GM23338 (cell line): ENCODE results near the gene MYH15. TPM values are rescaled to one million over a fixed set of nuclear protein-coding genes. Genes with fewer than 3 reads are reported as not detected.

Source experiments
- ATAC-seq: fragments of 200-7000 bp; cut with Tn5 transposase; 3 replicates; pipeline ENCODE4 v1.9.1; 2020
- DNase-seq: peaks from one replicate; pipeline ENCODE4 v3.0.0-alpha.2; 2015; ENCODE audit warnings: low spot score
- H2AFZ ChIP-seq: fragments of 200-600 bp; sonication (generic); 2 replicates; pipeline ENCODE4 v1.8.0; 2016; ENCODE audit warnings: antibody characterized with exemption, mild to moderate bottlenecking, moderate library complexity
- H3F3A ChIP-seq: fragments of 200-600 bp; sonication (generic); replicated peaks from 2 replicates; pipeline ENCODE4 v1.8.0; 2017; ENCODE audit warnings: antibody characterized with exemption, mixed run types, low read depth
- H3K27ac ChIP-seq: fragments of 200-600 bp; sonication (generic); 2 replicates; pipeline ENCODE4 v1.6.1; 2016; ENCODE audit warnings: low read depth
- H3K27me3 ChIP-seq: fragments of 200-600 bp; sonication (generic); 2 replicates; pipeline ENCODE4 v1.8.0; 2016; ENCODE audit warnings: mild to moderate bottlenecking, mixed run types, moderate library complexity; ENCODE audit not compliant: insufficient read depth
- H3K36me3 ChIP-seq: fragments of 200-600 bp; sonication (generic); 2 replicates; pipeline ENCODE4 v1.8.0; 2016; ENCODE audit warnings: mild to moderate bottlenecking; ENCODE audit not compliant: insufficient read depth
- H3K4me1 ChIP-seq: fragments of 200-600 bp; sonication (generic); 2 replicates; pipeline ENCODE4 v1.8.0; 2016; ENCODE audit warnings: mild to moderate bottlenecking, moderate library complexity; ENCODE audit not compliant: insufficient read depth
- H3K4me2 ChIP-seq: fragments of 200-600 bp; sonication (generic); 2 replicates; pipeline ENCODE4 v1.7.1; 2017; ENCODE audit warnings: mixed run types
- H3K4me3 ChIP-seq: fragments of 200-600 bp; sonication (generic); 2 replicates; pipeline ENCODE4 v1.6.1; 2016; ENCODE audit warnings: mixed run types
- H3K79me2 ChIP-seq: fragments of 200-600 bp; sonication (generic); replicated peaks from 2 replicates; pipeline ENCODE4 v1.8.0; 2017; ENCODE audit warnings: mild to moderate bottlenecking; ENCODE audit not compliant: insufficient read depth
- H3K9me2 ChIP-seq: fragments of 200-600 bp; sonication (generic); 2 replicates; pipeline ENCODE4 v1.8.0; 2017; ENCODE audit not compliant: insufficient read depth
- H4K20me1 ChIP-seq: fragments of 200-600 bp; sonication (generic); replicated peaks from 2 replicates; pipeline ENCODE4 v1.8.0; 2017; ENCODE audit warnings: mild to moderate bottlenecking; ENCODE audit not compliant: insufficient read depth
- H3K27ac Mint-ChIP-seq: 2 replicates; pipeline ENCODE4 v1.8.0; 2020; ENCODE audit warnings: inconsistent platforms, mild to moderate bottlenecking, moderate library complexity, mixed read lengths
- H3K27me3 Mint-ChIP-seq: 3 replicates; pipeline ENCODE4 v1.8.0; 2022; ENCODE audit warnings: low read depth, mild to moderate bottlenecking, moderate library complexity, mixed read lengths, inconsistent platforms; ENCODE audit not compliant: insufficient read depth, poor library complexity
- H3K36me3 Mint-ChIP-seq: 3 replicates; pipeline ENCODE4 v1.8.0; 2021; ENCODE audit warnings: low read depth, mild to moderate bottlenecking, inconsistent platforms, moderate library complexity, mixed read lengths
- H3K4me1 Mint-ChIP-seq: 3 replicates; pipeline ENCODE4 v1.8.0; 2020; ENCODE audit warnings: mild to moderate bottlenecking, inconsistent platforms, mixed read lengths
- H3K4me3 Mint-ChIP-seq: 3 replicates; pipeline ENCODE4 v1.8.0; 2021; ENCODE audit warnings: moderate library complexity, mild to moderate bottlenecking, inconsistent platforms, mixed read lengths
- H3K9me3 Mint-ChIP-seq: 3 replicates; pipeline ENCODE4 v1.8.0; 2020; ENCODE audit warnings: moderate library complexity, mild to moderate bottlenecking, inconsistent platforms, mixed read lengths
- CREB1 ChIP-seq: fragments of 250-450 bp; sonication (Bioruptor Pico); IDR thresholded peaks from 2 replicates; pipeline ENCODE4 v1.5.0; 2020; ENCODE audit warnings: low read depth, mild to moderate bottlenecking, moderate library complexity
- EZH2 ChIP-seq: fragments of 200-600 bp; sonication (generic); IDR thresholded peaks from one replicate; pipeline ENCODE4 v1.8.0; 2017; ENCODE audit warnings: antibody characterized with exemption, mild to moderate bottlenecking, low read depth; ENCODE audit not compliant: unreplicated experiment
- EZH2phosphoT487 ChIP-seq: fragments of 200-600 bp; sonication (generic); IDR thresholded peaks from one replicate; pipeline ENCODE4 v1.8.1; 2018; ENCODE audit warnings: antibody characterized with exemption; ENCODE audit not compliant: unreplicated experiment
- JUNB ChIP-seq: IDR thresholded peaks from one replicate; pipeline ENCODE4 v1.6.1; 2016; ENCODE audit warnings: antibody characterized with exemption; ENCODE audit not compliant: unreplicated experiment
- NANOG ChIP-seq: IDR thresholded peaks from 2 replicates; pipeline ENCODE4 v1.6.1; 2016; ENCODE audit warnings: antibody characterized with exemption, borderline replicate concordance
- POLR2AphosphoS5 ChIP-seq: IDR thresholded peaks from 2 replicates; pipeline ENCODE4 v1.6.1; 2016; ENCODE audit warnings: antibody characterized with exemption, low read depth
- STAT1 ChIP-seq: IDR thresholded peaks from one replicate; pipeline ENCODE4 v1.6.1; 2016; ENCODE audit warnings: antibody characterized with exemption; ENCODE audit not compliant: unreplicated experiment
- ZNF114 ChIP-seq: fragments of 250-450 bp; sonication (Bioruptor Pico); IDR thresholded peaks from 2 replicates; pipeline ENCODE4 v1.5.0; 2020; ENCODE audit warnings: mild to moderate bottlenecking, moderate library complexity
- ZNF331 ChIP-seq: fragments of 250-450 bp; sonication (Bioruptor Pico); IDR thresholded peaks from 2 replicates; pipeline ENCODE4 v1.5.0; 2020; ENCODE audit warnings: low read depth, mild to moderate bottlenecking, moderate library complexity
- polyA plus RNA-seq: library from polyadenylated mRNA; unstranded; fragments of >200 nt; fragmentation: Nextera tagmentation; extraction: Ambion mirVana; gene quantifications from 2 replicates; pipeline ENCODE4 v1.2.1, GENCODE V29; 2016
- total RNA-seq: library from RNA; depleted of rRNA; stranded (reverse); fragments of >200 nt; shearing (Covaris generic); gene quantifications from 2 replicates; pipeline ENCODE4 v1.2.3, GENCODE V29; 2014
- TF ChIP-seq, protein P1 (sequence below): fragments of 250-450 bp; sonication (Bioruptor Pico); IDR thresholded peaks from 2 replicates; pipeline ENCODE4 v1.5.0; 2020; ENCODE audit warnings: mild to moderate bottlenecking, moderate library complexity
- TF ChIP-seq, protein P2 (sequence below): IDR thresholded peaks from one replicate; pipeline ENCODE4 v1.6.1; 2018; ENCODE audit warnings: antibody characterized with exemption; ENCODE audit not compliant: unreplicated experiment
- TF ChIP-seq, protein P3 (sequence below), 2 experiments: fragments of 200-600 bp in 1 of 2; sonication (generic) in 1 of 2; conservative IDR thresholded peaks; 2 replicates each; pipeline versions ENCODE4 v1.5.1 to v1.6.1; 2016 to 2017; ENCODE audit warnings: antibody characterized with exemption in 2 of 2, low read depth in 2 of 2, mild to moderate bottlenecking in 2 of 2, moderate library complexity in 1 of 2
- TF ChIP-seq, protein P4 (sequence below): IDR thresholded peaks from 2 replicates; pipeline ENCODE4 v1.6.1; 2016; ENCODE audit warnings: antibody characterized with exemption

MYH15 gene
- total and polyA plus RNA-seq, 2 experiments from 2014 or later: 0.07 TPM; not detected in 1

DNA sequence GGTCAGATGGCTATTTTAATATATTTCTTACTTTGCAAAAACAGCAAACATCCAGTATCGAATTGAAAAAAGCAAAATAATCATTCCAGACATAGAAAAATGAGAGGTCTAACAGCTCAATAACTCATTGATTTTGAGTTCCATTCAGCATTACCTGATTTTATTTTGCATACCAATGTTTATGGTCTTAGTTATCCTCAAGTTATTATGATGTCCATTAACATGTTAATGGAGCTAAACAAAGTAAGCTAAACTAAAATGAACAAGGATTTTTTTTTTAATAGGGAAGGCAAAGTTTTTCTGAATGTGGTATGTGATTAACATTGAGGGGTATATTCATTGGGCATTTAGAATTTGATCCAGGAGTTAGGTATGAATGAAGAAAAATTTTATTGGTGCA lies 13.1 kb downstream of the MYH15 start:
- Mint-ChIP-seq H3K36me3 (no peaks in the 10 kb centered on the region), H3K27ac (no peak overlapping the region), H3K27me3 (peaks cover 3% of the 10 kb centered on the region), H3K4me3 (no peak overlapping the region), H3K9me3 (no peaks in the 10 kb centered on the region), H3K4me1 (no peaks in the 10 kb centered on the region)
- Histone ChIP-seq H3K4me3 (no peak overlapping the region), H3K9me2 (no peaks in the 10 kb centered on the region), H3K4me2 (no peak overlapping the region), H3F3A (no peaks in the 10 kb centered on the region), H2AFZ (no peak overlapping the region), H3K79me2 (no peaks in the 10 kb centered on the region), H3K27me3 (no peaks in the 10 kb centered on the region), H3K36me3 (no peaks in the 10 kb centered on the region), H3K4me1 (no peaks in the 10 kb centered on the region), H4K20me1 (no peaks in the 10 kb centered on the region), H3K27ac (no peak overlapping the region)
- ATAC-seq (no peak), DNase-seq (no peak)
- TF ChIP-seq ZNF331 (CRISPR knock-in tag) (no peak), CREB1 (CRISPR knock-in tag) (no peak), POLR2AphosphoS5 (no peak), ZNF114 (no peak), EZH2phosphoT487 (no peak), EZH2 (no peak), STAT1 (no peak), NANOG (no peak), JUNB (no peak)
- TF ChIP-seq, protein P1, sequence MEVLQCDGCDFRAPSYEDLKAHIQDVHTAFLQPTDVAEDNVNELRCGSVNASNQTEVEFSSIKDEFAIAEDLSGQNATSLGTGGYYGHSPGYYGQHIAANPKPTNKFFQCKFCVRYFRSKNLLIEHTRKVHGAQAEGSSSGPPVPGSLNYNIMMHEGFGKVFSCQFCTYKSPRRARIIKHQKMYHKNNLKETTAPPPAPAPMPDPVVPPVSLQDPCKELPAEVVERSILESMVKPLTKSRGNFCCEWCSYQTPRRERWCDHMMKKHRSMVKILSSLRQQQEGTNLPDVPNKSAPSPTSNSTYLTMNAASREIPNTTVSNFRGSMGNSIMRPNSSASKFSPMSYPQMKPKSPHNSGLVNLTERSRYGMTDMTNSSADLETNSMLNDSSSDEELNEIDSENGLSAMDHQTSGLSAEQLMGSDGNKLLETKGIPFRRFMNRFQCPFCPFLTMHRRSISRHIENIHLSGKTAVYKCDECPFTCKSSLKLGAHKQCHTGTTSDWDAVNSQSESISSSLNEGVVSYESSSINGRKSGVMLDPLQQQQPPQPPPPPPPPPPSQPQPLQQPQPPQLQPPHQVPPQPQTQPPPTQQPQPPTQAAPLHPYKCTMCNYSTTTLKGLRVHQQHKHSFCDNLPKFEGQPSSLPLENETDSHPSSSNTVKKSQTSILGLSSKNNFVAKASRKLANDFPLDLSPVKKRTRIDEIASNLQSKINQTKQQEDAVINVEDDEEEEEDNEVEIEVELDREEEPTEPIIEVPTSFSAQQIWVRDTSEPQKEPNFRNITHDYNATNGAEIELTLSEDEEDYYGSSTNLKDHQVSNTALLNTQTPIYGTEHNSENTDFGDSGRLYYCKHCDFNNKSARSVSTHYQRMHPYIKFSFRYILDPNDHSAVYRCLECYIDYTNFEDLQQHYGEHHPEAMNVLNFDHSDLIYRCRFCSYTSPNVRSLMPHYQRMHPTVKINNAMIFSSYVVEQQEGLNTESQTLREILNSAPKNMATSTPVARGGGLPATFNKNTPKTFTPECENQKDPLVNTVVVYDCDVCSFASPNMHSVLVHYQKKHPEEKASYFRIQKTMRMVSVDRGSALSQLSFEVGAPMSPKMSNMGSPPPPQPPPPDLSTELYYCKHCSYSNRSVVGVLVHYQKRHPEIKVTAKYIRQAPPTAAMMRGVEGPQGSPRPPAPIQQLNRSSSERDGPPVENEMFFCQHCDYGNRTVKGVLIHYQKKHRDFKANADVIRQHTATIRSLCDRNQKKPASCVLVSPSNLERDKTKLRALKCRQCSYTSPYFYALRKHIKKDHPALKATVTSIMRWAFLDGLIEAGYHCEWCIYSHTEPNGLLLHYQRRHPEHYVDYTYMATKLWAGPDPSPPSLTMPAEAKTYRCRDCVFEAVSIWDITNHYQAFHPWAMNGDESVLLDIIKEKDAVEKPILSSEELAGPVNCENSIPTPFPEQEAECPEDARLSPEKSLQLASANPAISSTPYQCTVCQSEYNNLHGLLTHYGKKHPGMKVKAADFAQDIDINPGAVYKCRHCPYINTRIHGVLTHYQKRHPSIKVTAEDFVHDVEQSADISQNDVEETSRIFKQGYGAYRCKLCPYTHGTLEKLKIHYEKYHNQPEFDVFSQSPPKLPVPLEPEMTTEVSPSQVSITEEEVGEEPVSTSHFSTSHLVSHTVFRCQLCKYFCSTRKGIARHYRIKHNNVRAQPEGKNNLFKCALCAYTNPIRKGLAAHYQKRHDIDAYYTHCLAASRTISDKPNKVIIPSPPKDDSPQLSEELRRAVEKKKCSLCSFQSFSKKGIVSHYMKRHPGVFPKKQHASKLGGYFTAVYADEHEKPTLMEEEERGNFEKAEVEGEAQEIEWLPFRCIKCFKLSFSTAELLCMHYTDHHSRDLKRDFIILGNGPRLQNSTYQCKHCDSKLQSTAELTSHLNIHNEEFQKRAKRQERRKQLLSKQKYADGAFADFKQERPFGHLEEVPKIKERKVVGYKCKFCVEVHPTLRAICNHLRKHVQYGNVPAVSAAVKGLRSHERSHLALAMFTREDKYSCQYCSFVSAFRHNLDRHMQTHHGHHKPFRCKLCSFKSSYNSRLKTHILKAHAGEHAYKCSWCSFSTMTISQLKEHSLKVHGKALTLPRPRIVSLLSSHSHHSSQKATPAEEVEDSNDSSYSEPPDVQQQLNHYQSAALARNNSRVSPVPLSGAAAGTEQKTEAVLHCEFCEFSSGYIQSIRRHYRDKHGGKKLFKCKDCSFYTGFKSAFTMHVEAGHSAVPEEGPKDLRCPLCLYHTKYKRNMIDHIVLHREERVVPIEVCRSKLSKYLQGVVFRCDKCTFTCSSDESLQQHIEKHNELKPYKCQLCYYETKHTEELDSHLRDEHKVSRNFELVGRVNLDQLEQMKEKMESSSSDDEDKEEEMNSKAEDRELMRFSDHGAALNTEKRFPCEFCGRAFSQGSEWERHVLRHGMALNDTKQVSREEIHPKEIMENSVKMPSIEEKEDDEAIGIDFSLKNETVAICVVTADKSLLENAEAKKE (CRISPR knock-in tag): no peak
- TF ChIP-seq, protein P2, sequence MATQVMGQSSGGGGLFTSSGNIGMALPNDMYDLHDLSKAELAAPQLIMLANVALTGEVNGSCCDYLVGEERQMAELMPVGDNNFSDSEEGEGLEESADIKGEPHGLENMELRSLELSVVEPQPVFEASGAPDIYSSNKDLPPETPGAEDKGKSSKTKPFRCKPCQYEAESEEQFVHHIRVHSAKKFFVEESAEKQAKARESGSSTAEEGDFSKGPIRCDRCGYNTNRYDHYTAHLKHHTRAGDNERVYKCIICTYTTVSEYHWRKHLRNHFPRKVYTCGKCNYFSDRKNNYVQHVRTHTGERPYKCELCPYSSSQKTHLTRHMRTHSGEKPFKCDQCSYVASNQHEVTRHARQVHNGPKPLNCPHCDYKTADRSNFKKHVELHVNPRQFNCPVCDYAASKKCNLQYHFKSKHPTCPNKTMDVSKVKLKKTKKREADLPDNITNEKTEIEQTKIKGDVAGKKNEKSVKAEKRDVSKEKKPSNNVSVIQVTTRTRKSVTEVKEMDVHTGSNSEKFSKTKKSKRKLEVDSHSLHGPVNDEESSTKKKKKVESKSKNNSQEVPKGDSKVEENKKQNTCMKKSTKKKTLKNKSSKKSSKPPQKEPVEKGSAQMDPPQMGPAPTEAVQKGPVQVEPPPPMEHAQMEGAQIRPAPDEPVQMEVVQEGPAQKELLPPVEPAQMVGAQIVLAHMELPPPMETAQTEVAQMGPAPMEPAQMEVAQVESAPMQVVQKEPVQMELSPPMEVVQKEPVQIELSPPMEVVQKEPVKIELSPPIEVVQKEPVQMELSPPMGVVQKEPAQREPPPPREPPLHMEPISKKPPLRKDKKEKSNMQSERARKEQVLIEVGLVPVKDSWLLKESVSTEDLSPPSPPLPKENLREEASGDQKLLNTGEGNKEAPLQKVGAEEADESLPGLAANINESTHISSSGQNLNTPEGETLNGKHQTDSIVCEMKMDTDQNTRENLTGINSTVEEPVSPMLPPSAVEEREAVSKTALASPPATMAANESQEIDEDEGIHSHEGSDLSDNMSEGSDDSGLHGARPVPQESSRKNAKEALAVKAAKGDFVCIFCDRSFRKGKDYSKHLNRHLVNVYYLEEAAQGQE: no peak
- TF ChIP-seq, protein P3, sequence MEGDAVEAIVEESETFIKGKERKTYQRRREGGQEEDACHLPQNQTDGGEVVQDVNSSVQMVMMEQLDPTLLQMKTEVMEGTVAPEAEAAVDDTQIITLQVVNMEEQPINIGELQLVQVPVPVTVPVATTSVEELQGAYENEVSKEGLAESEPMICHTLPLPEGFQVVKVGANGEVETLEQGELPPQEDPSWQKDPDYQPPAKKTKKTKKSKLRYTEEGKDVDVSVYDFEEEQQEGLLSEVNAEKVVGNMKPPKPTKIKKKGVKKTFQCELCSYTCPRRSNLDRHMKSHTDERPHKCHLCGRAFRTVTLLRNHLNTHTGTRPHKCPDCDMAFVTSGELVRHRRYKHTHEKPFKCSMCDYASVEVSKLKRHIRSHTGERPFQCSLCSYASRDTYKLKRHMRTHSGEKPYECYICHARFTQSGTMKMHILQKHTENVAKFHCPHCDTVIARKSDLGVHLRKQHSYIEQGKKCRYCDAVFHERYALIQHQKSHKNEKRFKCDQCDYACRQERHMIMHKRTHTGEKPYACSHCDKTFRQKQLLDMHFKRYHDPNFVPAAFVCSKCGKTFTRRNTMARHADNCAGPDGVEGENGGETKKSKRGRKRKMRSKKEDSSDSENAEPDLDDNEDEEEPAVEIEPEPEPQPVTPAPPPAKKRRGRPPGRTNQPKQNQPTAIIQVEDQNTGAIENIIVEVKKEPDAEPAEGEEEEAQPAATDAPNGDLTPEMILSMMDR (conservative IDR thresholded peaks at IDR 0.05; ENCODE audit: low read depth in 2 of 2): no peak
- TF ChIP-seq, protein P4, sequence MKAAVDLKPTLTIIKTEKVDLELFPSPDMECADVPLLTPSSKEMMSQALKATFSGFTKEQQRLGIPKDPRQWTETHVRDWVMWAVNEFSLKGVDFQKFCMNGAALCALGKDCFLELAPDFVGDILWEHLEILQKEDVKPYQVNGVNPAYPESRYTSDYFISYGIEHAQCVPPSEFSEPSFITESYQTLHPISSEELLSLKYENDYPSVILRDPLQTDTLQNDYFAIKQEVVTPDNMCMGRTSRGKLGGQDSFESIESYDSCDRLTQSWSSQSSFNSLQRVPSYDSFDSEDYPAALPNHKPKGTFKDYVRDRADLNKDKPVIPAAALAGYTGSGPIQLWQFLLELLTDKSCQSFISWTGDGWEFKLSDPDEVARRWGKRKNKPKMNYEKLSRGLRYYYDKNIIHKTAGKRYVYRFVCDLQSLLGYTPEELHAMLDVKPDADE: no peak
